HepG2 (cell line): ENCODE results near the gene VAMP8. TPM values are rescaled to one million over a fixed set of nuclear protein-coding genes. Genes with fewer than 3 reads are reported as not detected.
A peak's percentile ranks its signal among the peaks of the same experiment; 100 is the strongest.

Source experiments
- AKAP8 ChIP-seq: sonication (generic); formaldehyde crosslinking; IDR thresholded peaks from 2 replicates; pipeline ENCODE4 v1.5.1; 2020; ENCODE audit warnings: mild to moderate bottlenecking, missing genetic modification reagents
- CC2D1A ChIP-seq: sonication (generic); formaldehyde crosslinking; IDR thresholded peaks from 2 replicates; pipeline ENCODE4 v1.8.1; 2023; ENCODE audit warnings: mild to moderate bottlenecking, missing genetic modification reagents
- CREM ChIP-seq, 2 experiments: sonication (generic) in 1 of 2; formaldehyde crosslinking in 1 of 2; IDR thresholded peaks; 2 replicates each; pipeline versions ENCODE4 v1.4.0 to v1.6.1; 2016 to 2020; ENCODE audit warnings: antibody characterized with exemption in 1 of 2, mild to moderate bottlenecking in 1 of 2, missing genetic modification reagents in 1 of 2
- GTF3A ChIP-seq: sonication (generic); formaldehyde crosslinking; conservative IDR thresholded peaks from 2 replicates; pipeline ENCODE4 v1.4.0; 2020; ENCODE audit warnings: mild to moderate bottlenecking, missing genetic modification reagents
- HCFC1 ChIP-seq: fragments of 150-350 bp; IDR thresholded peaks from 2 replicates; pipeline ENCODE4 v1.6.1; 2014; ENCODE audit warnings: low read depth, low read length
- JUN ChIP-seq: sonication (generic); formaldehyde crosslinking; IDR thresholded peaks from 2 replicates; pipeline ENCODE4 v1.4.0; 2020; ENCODE audit warnings: mild to moderate bottlenecking, missing genetic modification reagents
- NCOA1 ChIP-seq: sonication (generic); formaldehyde crosslinking; IDR thresholded peaks from 2 replicates; pipeline ENCODE4 v1.9.0; 2021; ENCODE audit warnings: missing genetic modification reagents
- NFIB ChIP-seq: sonication (generic); formaldehyde crosslinking; IDR thresholded peaks from 2 replicates; pipeline ENCODE4 v1.9.0; 2021; ENCODE audit warnings: missing genetic modification reagents, mild to moderate bottlenecking, borderline replicate concordance
- NR2F6 ChIP-seq, 2 experiments: IDR thresholded peaks; 2 replicates each; pipeline ENCODE4 v1.6.1; 2016; ENCODE audit warnings: antibody characterized with exemption in 1 of 2, mild to moderate bottlenecking in 1 of 2
- SALL1 ChIP-seq: sonication (generic); formaldehyde crosslinking; IDR thresholded peaks from 2 replicates; pipeline ENCODE4 v1.8.0; 2022; ENCODE audit warnings: mild to moderate bottlenecking, missing genetic modification reagents
- SIN3B ChIP-seq: fragments of 150-350 bp; IDR thresholded peaks from 2 replicates; pipeline ENCODE4 v1.6.1; 2014; ENCODE audit warnings: low read length
- ZNF138 ChIP-seq: sonication (generic); formaldehyde crosslinking; IDR thresholded peaks from 2 replicates; pipeline ENCODE4 v1.5.0; 2020; ENCODE audit warnings: mild to moderate bottlenecking, low read depth, missing genetic modification reagents
- ZNF230 ChIP-seq: sonication (generic); formaldehyde crosslinking; IDR thresholded peaks from 2 replicates; pipeline ENCODE4 v1.4.0; 2020; ENCODE audit warnings: mild to moderate bottlenecking, missing genetic modification reagents
- ZNF343 ChIP-seq: sonication (generic); formaldehyde crosslinking; IDR thresholded peaks from 2 replicates; pipeline ENCODE4 v1.4.0; 2020; ENCODE audit warnings: mild to moderate bottlenecking, missing genetic modification reagents
- ZNF543 ChIP-seq: sonication (generic); formaldehyde crosslinking; IDR thresholded peaks from 2 replicates; pipeline ENCODE4 v1.4.0; 2020; ENCODE audit warnings: mild to moderate bottlenecking, missing genetic modification reagents
- ZNF670 ChIP-seq: sonication (generic); formaldehyde crosslinking; IDR thresholded peaks from 2 replicates; pipeline ENCODE4 v1.8.0; 2022; ENCODE audit warnings: mild to moderate bottlenecking, missing genetic modification reagents, borderline replicate concordance
- polyA plus RNA-seq, 8 experiments: library from polyadenylated mRNA; depleted of rRNA in 3 of 8; stranded (reverse) in 7 of 8; unstranded in 1 of 8; fragments of >200 nt; fragmentation: Illumina TruSeq in 4 of 8; extraction: Trizol in 4 of 8; gene quantifications; 2 replicates each; pipeline versions ENCODE4 v1.2.1 to v1.2.3, GENCODE V29; 2011 to 2016; ENCODE audit warnings: low read depth in 4 of 8, missing spikeins in 1 of 8, mixed read lengths in 1 of 8; ENCODE audit not compliant: insufficient read depth in 1 of 8
- total RNA-seq, 5 experiments: library from RNA; depleted of rRNA; stranded (reverse); fragments of >200 nt; fragmentation: Illumina TruSeq; extraction: Trizol; gene quantifications; 2 replicates each; pipeline ENCODE4 v1.2.3, GENCODE V29; 2016; ENCODE audit warnings: low read depth in 1 of 5
- TF ChIP-seq, protein P1 (sequence below): sonication (generic); formaldehyde crosslinking; IDR thresholded peaks from 2 replicates; pipeline ENCODE4 v1.4.0; 2020; ENCODE audit warnings: missing genetic modification reagents
- TF ChIP-seq, protein P2 (sequence below): sonication (generic); formaldehyde crosslinking; IDR thresholded peaks from 2 replicates; pipeline ENCODE4 v1.4.0; 2020; ENCODE audit warnings: missing genetic modification reagents
- TF ChIP-seq, protein P3 (sequence below): sonication (generic); formaldehyde crosslinking; IDR thresholded peaks from 2 replicates; pipeline ENCODE4 v1.5.0; 2020; ENCODE audit warnings: missing genetic modification reagents
- TF ChIP-seq, protein P4 (sequence below): sonication (generic); formaldehyde crosslinking; IDR thresholded peaks from 2 replicates; pipeline ENCODE4 v1.4.0; 2020; ENCODE audit warnings: mild to moderate bottlenecking, missing genetic modification reagents
- TF ChIP-seq, protein P5 (sequence below): sonication (generic); formaldehyde crosslinking; IDR thresholded peaks from 2 replicates; pipeline ENCODE4 v1.9.0; 2022; ENCODE audit warnings: low read depth, missing genetic modification reagents

The VAMP8 gene
- total and polyA plus RNA-seq, 2 of the 13 experiments (the other 11 are each of a cell fraction or from before 2014, with no cell fraction given): 83.3 to 157 TPM

DNA sequence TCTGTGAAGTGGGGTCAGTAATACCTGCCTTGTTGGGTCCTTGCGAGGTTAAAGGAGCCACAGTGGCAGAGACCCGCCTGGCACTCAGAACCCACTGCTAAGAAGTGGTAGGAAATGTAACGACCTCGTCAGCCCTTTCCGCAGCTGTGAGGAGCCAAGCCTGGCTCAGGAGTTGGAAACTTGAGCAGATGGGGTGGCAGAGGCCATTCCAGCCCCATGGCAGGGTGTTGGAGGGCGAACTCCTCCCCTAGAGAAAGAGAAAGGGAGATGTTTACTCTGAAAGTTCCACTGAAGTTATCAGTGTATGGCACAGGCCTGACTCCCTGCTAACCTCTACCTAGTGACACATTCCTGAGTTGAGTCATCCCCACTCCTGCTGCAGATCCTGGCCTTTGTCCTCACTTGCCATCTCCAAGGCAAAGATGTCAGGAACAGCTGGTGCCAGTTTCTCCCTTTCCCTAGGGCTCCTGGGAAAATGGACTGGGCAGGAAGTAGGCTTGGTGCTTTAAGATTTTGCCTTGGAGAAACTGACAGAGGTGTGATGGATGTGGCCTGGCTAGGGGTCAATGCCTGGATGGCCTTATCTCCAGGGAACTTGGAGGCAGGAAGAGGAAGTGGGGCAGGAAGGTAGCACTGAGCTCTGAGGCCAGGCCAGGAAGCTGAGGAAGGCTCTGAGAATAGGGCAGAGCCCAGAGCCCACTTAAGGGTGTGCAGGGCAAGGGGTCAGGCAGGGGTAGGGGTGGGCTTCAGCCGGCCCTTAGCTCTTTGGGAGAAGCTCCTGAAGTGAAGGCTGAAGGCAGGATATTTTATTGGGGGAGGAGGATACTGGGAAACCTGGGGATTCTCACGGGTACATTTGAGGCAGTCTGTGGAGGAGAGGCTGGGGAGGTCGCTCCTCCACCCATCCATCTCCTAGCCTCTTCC lies 7.7 kb downstream of the VAMP8 start (continued):
- peak; percentile 89 for TF ChIP-seq NR2F6 (IDR thresholded peaks at IDR 0.05)
- TF ChIP-seq NR2F6 (CRISPR knock-in tag; IDR thresholded peaks at IDR 0.05): peak; percentile 94
- peak; percentile 93; the same call in 1 of the 2 replicates for TF ChIP-seq ZNF670
- TF ChIP-seq GTF3A (CRISPR knock-in tag): peak; percentile 80; the same call in 1 of the 2 replicates
- TF ChIP-seq, protein P1, sequence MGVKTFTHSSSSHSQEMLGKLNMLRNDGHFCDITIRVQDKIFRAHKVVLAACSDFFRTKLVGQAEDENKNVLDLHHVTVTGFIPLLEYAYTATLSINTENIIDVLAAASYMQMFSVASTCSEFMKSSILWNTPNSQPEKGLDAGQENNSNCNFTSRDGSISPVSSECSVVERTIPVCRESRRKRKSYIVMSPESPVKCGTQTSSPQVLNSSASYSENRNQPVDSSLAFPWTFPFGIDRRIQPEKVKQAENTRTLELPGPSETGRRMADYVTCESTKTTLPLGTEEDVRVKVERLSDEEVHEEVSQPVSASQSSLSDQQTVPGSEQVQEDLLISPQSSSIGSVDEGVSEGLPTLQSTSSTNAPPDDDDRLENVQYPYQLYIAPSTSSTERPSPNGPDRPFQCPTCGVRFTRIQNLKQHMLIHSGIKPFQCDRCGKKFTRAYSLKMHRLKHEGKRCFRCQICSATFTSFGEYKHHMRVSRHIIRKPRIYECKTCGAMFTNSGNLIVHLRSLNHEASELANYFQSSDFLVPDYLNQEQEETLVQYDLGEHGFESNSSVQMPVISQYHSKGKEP: no peak
- TF ChIP-seq, protein P2, sequence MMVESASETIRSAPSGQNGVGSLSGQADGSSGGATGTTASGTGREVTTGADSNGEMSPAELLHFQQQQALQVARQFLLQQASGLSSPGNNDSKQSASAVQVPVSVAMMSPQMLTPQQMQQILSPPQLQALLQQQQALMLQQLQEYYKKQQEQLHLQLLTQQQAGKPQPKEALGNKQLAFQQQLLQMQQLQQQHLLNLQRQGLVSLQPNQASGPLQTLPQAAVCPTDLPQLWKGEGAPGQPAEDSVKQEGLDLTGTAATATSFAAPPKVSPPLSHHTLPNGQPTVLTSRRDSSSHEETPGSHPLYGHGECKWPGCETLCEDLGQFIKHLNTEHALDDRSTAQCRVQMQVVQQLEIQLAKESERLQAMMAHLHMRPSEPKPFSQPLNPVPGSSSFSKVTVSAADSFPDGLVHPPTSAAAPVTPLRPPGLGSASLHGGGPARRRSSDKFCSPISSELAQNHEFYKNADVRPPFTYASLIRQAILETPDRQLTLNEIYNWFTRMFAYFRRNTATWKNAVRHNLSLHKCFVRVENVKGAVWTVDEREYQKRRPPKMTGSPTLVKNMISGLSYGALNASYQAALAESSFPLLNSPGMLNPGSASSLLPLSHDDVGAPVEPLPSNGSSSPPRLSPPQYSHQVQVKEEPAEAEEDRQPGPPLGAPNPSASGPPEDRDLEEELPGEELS (CRISPR knock-in tag): peak; percentile 75; the same call in 1 of the 2 replicates
- TF ChIP-seq CC2D1A (CRISPR knock-in tag): peak; percentile 97
- peak; percentile 43 for TF ChIP-seq AKAP8 (CRISPR knock-in tag)
- TF ChIP-seq NCOA1 (CRISPR knock-in tag): peak; percentile 74; the same call in 1 of the 2 replicates
- TF ChIP-seq NFIB (CRISPR knock-in tag): no peak
- TF ChIP-seq JUN (CRISPR knock-in tag): peak; percentile 94
- TF ChIP-seq HCFC1: peak; percentile 26; the same call in 1 of the 2 replicates
- peak; percentile 64 for TF ChIP-seq ZNF543 (CRISPR knock-in tag)
- TF ChIP-seq, protein P3, sequence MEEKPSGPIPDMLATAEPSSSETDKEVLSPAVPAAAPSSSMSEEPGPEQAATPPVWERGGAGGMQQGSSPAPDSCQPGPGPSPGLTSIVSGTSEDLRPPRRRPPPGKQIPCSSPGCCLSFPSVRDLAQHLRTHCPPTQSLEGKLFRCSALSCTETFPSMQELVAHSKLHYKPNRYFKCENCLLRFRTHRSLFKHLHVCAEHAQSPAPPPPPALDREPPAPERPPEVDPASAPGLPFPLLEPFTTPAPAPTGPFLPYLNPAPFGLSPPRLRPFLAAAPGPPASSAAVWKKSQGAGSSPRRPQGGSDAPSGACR: 0 out of 2 replicates have a peak, but pooled peaks have one; percentile 39
- TF ChIP-seq SIN3B: no peak
- TF ChIP-seq, protein P4, sequence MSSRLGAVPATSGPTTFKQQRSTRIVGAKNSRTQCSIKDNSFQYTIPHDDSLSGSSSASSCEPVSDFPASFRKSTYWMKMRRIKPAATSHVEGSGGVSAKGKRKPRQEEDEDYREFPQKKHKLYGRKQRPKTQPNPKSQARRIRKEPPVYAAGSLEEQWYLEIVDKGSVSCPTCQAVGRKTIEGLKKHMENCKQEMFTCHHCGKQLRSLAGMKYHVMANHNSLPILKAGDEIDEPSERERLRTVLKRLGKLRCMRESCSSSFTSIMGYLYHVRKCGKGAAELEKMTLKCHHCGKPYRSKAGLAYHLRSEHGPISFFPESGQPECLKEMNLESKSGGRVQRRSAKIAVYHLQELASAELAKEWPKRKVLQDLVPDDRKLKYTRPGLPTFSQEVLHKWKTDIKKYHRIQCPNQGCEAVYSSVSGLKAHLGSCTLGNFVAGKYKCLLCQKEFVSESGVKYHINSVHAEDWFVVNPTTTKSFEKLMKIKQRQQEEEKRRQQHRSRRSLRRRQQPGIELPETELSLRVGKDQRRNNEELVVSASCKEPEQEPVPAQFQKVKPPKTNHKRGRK (CRISPR knock-in tag): peak; percentile 55; the same call in 1 of the 2 replicates
- peak; percentile 36; the same call in 1 of the 2 replicates for TF ChIP-seq ZNF230
- TF ChIP-seq ZNF138 (CRISPR knock-in tag): no peak
- TF ChIP-seq, protein P5, sequence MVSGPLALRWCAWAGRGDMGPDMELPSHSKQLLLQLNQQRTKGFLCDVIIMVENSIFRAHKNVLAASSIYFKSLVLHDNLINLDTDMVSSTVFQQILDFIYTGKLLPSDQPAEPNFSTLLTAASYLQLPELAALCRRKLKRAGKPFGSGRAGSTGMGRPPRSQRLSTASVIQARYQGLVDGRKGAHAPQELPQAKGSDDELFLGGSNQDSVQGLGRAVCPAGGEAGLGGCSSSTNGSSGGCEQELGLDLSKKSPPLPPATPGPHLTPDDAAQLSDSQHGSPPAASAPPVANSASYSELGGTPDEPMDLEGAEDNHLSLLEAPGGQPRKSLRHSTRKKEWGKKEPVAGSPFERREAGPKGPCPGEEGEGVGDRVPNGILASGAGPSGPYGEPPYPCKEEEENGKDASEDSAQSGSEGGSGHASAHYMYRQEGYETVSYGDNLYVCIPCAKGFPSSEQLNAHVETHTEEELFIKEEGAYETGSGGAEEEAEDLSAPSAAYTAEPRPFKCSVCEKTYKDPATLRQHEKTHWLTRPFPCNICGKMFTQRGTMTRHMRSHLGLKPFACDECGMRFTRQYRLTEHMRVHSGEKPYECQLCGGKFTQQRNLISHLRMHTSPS (CRISPR knock-in tag): peak; percentile 92
- TF ChIP-seq CREM (IDR thresholded peaks at IDR 0.05): peak; percentile 66; the same call in 1 of the 2 replicates
- no peak for TF ChIP-seq CREM (CRISPR knock-in tag; IDR thresholded peaks at IDR 0.05)
- peak; percentile 78 for TF ChIP-seq ZNF343
- TF ChIP-seq SALL1 (CRISPR knock-in tag): peak; percentile 79
